Gastrocnemius medialis (tissue), 4 donors: ENCODE results near the gene AUTS2.

ENCODE experiments used
- CTCF ChIP-seq, 5 experiments: fragments of 450-650 bp in 3 of 5; fragments of 200-600 bp in 2 of 5; sonication (generic) in 2 of 5; IDR thresholded peaks in 4 of 5; conservative IDR thresholded peaks in 1 of 5; 1 replicate in 4 of 5; 2 replicates in 1 of 5; pipeline ENCODE4 v1.5.1; 2016 to 2019; ENCODE audit warnings: antibody characterized with exemption in 5 of 5, mild to moderate bottlenecking in 3 of 5, moderate library complexity in 3 of 5
- POLR2A ChIP-seq, 2 donors: fragments of 450-650 bp; IDR thresholded peaks; one replicate each; pipeline ENCODE4 v1.6.1; 2017; ENCODE audit warnings: antibody characterized with exemption in 2 of 2, mild to moderate bottlenecking in 2 of 2, moderate library complexity in 2 of 2

DNA sequence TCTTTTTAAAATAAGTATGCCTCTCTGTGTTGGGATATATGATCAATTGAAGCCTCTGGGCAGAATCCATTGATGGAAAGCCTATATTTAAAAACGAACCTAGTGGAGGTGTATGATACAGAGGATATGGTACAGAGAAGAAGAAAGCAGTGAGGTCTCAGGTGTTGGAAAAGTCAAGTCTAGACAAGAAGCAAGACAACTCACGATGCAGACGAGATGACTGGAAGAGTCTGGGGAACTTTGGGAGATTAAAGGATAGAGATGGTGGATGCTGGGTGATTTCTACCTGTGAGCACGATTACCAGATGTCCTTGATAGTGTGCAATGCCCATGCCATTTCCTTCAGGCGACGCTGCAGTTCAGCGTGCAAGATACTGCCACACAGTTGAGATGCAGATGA is 1009.0 kb downstream of the AUTS2 start:
- TF ChIP-seq CTCF (IDR thresholded peaks at IDR 0.05 in 4 of 5, conservative IDR thresholded peaks at IDR 0.05 in 1 of 5): no peak
- no peak for TF ChIP-seq POLR2A (IDR thresholded peaks at IDR 0.05)
